HUDEP-2 (cell line): ENCODE results near the gene PHACTR4.
"Not testable (repeated sequence)": the region's sequence is repeated elsewhere in the genome, so short reads cannot be mapped to it uniquely, and the experiment has no call there.

Experiments used
- DNase-seq, 76 experiments: peaks; one replicate each; lab custom pipeline; 2025; ENCODE audit not compliant: unreplicated experiment in 76 of 76; lab: John Stamatoyannopoulos, UW

Gene PHACTR4

DNA sequence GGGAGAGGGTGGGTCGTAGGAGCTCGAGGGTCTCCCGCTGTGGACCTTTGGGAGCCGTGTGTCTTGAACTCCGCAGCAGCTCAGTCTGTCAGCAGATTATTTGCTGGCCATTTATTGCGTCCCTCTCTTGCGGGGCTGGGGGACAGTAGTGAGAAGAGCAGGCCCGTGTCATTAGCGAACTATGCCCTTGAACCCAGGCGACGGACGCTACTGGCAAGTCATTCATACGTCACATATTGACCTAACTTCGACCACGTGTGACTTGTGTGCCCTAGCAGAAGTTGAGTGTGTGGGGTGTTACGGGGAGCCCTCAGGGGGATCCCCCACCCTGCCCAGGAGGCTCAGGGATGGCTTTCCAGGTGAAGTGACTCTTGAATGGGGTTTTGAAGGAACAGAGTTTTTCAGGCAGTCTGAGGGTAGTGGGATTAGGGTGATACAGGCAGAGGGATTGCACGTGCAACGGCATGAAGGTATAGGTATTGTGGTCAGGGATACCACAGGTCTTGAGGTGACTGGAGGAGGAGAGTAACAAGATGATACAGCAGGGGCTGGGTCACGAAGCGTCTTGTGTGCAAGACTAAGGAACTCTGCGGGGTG lies 149.3 kb downstream of the PHACTR4 start:
- peak in 36 of 76 experiments; percentile 10 to 60 (median 40) for DNase-seq

DNA sequence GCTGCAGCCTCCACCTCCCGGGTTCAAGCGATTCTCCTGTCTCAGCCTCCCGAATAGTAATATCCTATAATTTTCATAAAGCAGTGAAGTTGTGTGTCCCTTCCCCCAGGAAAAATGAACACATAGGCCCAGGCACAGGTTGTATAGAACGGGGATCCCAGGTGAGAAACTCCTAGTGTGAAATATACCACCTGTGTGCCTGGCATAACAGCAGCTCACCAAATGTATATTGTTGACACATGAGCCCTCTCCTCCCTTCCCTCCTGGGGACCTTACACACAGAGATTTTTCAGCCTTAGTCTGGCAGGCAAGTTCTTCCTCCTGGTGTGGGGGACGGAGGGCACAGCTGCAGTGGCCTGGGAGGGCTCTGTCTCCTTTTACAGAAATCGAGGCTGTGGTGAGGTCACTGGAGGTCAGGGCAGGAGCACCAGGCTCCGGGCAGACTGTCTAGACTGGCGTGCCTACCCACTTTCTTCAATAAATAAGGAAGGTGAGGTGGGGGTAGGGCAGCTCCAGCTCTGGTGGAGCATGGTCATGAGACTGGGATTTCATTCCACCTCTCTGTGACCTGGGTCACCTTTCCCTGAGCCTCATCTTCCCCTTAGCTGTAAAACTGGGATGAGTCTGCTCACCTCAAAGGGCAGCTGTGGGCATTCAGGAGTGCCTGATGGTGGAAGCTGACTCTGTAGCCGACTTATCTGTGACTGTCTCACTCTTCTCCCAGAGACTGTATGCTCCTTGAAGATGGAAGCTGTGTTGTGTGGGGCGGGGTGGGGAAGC lies 150.6 kb downstream of the PHACTR4 start:
- peak in 1 of 76 experiments; percentile 3 for DNase-seq

DNA sequence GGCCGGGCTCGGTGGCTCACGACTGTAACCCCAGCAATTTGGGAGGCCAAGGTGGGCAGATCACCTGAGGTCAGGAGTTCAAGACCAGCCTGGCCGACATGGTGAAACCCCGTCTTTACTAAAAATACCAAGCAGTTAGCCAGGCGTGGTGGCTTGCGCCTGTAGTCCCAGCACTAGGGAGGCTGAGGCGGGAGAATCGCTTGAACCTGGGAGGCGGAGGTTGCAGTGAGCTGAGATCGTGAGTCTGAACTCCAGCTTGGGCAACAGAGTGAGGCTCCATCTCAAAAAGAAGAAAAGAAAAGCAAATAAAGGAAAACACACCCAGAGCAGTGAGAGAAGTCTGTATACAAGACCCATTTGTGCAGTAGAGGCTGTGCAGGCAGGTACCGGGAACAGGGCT lies 151.3 kb downstream of the PHACTR4 start:
- not testable (repeated sequence) for DNase-seq

DNA sequence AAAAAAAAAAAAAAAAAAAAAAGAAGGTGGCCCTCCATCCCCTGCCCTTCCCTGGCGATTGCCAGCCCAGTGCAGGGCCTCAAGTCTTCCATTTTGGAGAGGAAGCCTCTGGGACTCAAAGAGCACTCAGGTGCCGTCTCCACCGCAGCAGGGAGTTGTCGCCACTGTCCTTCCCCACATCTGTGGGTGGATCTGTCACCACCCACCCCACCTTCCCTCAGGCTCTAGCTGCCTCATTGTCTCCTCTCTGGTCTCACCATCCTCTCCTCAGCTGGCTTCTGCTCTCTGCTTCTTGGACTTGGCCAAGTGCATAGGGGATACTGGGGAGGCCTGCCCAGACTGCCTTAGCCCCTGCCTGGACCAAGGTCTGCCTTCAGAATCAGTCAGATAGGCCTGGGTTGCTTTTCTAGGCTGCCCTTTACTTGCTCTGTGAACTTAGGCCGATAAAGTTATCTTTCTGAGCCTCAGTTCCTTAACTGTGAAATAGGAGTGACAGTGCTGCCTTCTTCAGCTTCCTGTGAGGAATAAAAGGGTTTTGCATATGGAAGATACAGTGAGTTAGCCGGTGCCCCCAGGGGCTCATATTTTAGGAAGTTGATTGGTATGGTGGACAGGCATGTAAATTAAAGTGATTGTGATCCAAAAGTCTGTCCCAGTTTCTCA lies 152.1 kb downstream of the PHACTR4 start:
- no peak for DNase-seq

DNA sequence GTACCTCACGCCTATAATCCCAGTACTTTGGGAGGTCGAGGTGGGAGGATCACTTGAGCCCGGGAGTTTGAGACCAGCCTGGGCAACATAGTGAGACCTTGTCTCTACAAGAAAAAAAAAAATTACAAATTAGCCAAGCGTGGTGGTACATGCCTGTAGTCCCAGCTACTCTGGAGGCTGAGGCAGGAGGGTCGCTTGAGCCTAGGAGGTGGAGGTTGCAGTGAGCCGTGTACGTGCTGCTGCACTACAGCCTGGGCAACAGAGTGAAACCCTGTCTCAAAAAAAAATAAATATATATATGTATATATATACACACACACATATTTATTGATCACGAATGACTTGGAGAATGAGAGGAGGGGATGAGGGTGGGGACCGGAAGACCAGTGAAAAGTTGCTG lies 153.0 kb downstream of the PHACTR4 start:
- DNase-seq, result not testable (repeated sequence)

DNA sequence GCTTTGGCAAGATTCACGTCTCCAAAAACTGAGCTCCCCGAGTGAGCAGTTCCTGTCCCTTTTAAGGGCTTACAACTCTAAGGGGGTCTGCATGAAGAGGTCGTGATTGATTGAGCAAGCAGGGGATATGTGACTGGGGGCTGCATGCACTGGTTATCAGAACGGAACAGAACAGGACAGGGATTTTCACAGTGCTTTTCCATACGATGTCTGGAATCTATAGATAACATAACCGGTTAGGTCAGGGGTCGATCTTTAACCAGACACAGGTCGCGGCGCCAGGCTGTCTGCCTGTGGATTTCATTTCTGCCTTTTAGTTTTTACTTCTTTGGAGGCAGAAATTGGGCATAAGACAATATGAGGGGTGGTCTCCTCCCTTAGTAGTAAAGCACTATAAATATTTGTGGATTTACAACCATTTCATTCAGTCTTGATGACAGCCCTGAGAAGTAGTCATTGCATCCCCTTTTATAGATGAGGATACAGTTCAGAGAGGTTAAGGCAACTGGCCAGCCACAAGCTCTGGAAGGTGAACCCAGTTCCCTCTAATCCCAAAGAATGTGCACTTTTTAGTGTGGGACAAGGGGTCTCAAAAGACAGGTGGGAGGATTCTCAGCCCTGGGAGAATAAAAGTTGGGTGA lies 155.6 kb downstream of the PHACTR4 start:
- DNase-seq, result not testable (repeated sequence)

DNA sequence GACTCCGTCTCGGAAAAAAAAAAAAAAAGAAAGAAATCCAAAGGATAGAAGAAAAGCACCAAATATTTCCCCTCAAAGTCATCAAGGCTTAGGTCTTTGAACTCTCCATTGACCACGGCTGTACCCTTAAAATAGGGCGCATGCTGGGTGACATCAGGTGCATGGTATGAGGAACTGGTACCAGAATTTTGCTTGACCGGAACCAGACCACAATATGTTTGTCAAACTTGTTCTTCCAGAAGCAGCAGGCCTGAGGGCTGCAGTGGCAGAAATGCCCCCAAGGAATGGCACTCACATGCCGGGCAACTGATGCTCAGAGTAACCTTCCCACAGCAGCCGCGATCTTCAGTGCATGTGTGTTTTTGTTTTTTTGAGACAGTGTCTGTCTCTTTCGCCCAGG lies 157.3 kb downstream of the PHACTR4 start:
- no peak for DNase-seq

DNA sequence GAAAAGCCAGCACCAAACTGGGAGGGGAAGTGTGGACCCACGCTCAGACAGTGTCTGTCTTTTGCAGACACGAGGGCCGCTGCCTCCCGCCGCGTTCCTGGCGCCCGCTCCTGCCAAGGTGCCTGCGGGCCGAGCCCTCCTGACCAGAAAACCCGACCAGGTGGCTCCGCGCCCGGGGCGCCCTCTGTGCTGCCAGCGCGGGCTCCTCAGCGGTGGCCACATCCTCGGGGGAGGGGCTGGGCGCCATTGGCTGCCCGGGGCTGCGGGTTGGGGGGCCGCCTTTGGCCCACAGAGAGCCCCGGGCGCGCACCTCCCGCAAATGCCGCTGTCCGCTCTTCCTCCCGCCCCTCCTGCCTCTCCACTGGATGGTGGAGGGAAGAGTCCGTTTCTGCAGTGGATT lies 160.9 kb downstream of the PHACTR4 start:
- no peak for DNase-seq

DNA sequence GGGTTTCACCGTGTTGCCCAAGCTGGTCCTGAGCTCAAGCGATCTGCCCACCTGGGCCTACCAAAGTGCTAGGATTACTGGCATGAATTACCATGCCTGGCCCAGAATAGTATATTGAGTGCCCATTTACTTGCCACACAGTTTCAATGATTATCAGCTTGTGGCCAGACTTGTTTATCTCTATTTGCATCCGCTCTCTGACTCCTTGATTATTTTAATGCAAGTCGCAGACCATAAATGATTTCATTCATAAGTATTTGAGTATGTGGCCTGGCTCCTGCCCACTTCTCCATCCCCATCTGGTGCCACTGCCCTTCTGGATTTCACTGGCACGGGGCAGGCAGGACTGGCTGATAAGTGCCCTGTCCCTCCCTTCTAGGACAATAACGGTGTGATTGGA lies 165.1 kb downstream of the PHACTR4 start:
- DNase-seq, result peak in 6 of 76 experiments; percentile 6 to 43 (median 32)

DNA sequence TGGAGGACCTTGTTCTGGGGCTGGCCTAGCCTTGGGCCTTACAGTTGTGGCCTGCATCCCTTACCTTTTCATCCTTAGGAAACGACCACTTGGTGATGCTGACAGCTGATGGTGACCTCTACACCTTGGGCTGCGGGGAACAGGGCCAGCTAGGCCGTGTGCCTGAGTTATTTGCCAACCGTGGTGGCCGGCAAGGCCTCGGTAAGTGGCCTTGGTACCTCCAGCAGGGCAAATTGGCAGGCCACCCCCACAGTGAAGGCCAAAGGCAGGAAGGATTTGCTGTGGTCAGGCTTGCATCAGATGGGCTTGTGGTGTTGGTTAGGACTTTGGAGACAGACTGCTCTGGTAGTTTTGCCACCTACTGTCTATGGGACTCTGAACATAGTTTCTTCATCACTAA lies 165.6 kb downstream of the PHACTR4 start:
- DNase-seq, result no peak

DNA sequence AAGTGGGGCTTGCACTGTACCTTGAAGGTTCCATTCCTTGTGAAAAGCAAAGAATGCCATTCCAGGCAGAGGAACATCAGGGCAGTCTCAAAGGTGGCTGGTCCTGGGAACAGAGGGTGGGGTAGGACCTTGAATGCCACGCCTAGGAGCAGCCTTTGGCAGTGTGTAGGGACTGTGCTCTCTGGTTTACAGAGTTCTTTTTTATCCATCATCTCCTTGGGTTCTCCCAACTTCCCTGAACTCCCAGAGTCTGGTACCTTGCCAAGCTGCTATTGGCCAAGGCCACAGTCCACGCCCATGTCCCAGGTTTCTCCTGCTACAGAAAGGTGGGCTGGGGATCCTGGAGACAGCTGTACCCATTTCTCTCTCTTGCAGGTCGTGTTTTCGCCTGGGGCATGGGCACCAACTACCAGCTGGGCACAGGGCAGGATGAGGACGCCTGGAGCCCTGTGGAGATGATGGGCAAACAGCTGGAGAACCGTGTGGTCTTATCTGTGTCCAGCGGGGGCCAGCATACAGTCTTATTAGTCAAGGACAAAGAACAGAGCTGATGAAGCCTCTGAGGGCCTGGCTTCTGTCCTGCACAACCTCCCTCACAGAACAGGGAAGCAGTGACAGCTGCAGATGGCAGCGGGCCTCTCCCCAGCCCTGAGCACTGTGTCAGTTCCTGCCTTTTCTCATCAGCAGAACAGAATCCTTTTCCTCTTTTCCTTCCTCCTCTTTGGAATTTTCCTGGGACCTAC lies 168.1 kb downstream of the PHACTR4 start:
- no peak for DNase-seq

DNA sequence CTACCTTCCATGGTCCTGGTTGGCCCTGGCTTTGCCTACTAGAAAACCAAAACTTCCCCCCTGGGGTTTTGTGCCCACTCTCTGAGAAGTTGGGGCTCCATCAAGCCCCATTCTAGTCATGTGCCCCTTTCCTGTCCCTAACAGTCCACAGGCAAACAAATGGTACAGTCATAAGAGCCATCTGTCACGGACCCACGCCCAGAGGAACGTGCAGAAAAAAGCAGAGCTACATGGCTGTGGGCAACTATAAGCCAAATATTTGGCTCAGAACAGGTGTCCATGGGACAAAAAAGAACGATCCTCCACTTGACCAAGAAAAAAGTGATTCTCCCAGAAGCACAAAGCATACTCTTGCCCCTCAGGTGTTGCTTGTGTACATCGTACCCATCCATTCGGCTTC lies 168.7 kb downstream of the PHACTR4 start:
- DNase-seq, result no peak

DNA sequence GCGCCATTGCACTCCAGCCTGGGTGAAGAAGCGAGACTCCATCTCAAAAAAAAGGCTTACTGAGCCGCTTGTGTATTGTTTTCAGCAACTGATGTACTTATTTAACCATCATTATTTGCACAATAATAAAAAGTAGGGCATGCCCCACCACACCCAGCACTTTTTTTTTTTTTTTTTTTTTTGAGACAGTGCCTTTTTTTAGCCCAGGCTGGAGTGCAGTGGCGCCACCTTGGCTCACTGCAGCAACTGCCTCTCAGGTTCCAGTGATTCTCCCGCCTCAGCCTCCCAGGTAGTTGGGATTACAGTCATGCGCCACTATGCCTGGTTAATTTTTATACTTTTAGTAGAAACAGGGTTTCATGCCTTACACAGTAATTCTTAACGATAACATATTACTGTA lies 171.1 kb downstream of the PHACTR4 start:
- DNase-seq, result peak in 4 of 76 experiments; percentile 8 to 25 (median 20)

DNA sequence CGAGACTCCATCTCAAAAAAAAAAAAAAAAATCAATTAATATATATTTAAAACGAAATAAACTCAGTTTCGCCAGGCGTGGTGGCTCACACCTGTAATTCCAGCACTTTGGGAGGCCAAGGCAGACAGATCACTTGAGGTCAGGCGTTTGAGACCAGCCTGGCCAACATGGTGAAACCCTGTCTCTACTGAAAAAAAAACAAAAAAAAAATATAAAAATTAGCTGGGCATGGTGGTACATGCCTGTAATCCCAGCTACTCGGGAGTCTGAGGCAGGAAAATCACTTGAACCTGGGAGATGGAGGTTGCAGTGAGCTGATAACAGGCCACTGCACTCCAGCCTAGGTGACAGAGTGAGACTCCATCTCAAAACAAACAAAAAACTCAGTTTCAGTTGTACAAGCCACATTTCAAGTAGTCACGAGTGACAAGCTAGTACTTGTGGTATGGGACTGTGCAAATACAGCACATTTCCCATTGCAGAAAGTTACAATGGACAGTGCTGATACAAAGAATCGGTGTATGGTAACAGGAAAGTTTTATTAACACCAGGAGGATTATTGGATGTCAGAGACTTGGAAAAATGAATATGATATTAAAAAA lies 172.0 kb downstream of the PHACTR4 start:
- not testable (repeated sequence) for DNase-seq

DNA sequence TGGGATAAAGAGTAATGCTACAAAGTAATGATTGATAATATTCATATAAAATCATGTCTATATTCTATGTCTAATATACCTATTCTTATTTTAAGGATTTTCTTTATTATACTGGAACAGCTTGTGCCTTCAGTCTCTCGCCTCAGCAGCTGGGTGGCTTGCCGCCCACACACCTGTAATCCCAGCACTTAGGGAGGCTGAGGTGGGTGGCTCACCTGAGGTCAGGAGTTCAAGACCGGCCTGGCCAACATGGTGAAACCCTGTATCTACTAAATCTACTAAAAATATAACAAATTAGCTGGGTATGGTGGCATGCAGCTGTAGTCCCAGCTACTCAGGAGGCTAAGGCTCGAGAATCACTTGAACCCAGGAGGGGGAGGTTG lies 175.7 kb downstream of the PHACTR4 start:
- DNase-seq, result no peak

DNA sequence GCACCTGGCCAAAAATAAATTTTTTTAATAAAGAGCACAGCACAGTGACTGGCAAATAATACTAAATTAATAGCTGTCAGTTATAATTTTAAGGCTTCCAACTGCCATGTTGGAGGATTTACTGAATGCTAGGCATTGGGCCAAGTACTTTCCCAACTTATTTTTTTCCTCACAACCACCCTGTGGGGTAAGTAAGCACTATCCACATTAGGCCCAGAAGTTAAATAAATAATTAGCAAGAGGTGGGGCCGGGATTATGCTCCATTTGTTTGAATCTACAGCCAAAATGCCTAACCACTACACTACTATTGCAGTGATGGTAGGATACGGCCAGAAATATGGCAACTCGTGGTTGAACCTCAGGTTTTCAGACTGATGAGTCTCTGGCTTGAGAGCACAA lies 178.8 kb downstream of the PHACTR4 start:
- no peak for DNase-seq
